ENCODE measurements around the gene DPF3. TPM values are rescaled to one million over a fixed set of nuclear protein-coding genes. Genes with fewer than 3 reads are reported as not detected.

The DPF3 gene
- total and polyA plus RNA-seq, 2 donors from 2014 or later = 2.3 to 2.8 TPM

DNA sequence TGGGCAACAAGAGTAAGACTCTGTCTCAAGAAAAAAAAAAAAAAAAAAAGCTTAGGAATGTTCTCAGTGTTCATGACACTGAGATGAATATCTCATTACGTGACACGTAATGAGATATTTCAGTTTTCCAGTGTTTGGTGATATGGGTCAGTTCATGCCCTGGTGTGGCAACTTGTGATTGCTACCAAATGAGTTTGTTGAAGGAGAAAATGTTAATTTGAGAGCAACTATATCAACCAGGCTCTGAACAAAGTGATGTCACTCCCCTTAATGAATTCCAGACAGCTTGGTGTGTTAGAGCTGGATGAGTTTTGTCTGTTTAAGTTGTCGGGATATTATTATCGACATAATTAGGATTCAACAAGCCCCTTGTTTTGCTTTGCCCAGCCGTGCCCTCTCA, 211.7 kb downstream of the DPF3 start:
- intact Hi-C loops (cut with DNase I) = no loop called here
- Histone ChIP-seq H3K27ac (ENCODE audit: low read depth in 2 of 2, low read length in 2 of 2) (no peak overlapping the region), H3K9ac (ENCODE audit: low read length in 3 of 3) (no peak overlapping the region), H3K9me3 (ENCODE audit: control insufficient read depth in 2 of 3, insufficient read depth in 1 of 3, low read length in 3 of 3) (no peaks in the 10 kb centered on the region), H3K27me3 (ENCODE audit: control insufficient read depth, insufficient read depth, low read length) (no peaks in the 10 kb centered on the region), H3K4me3 (ENCODE audit: low read length in 3 of 3) (no peak overlapping the region), H3K36me3 (ENCODE audit: control insufficient read depth in 2 of 3, insufficient read depth in 3 of 3, low read length in 3 of 3) (peaks cover 0 to 4% (median 2%) of the 10 kb centered on the region in 3 donors), H3K4me1 (ENCODE audit: control insufficient read depth in 2 of 3, insufficient read depth in 2 of 3, low read depth in 1 of 3, low read length in 3 of 3) (no peaks in the 10 kb centered on the region)
- TF ChIP-seq, protein P1, sequence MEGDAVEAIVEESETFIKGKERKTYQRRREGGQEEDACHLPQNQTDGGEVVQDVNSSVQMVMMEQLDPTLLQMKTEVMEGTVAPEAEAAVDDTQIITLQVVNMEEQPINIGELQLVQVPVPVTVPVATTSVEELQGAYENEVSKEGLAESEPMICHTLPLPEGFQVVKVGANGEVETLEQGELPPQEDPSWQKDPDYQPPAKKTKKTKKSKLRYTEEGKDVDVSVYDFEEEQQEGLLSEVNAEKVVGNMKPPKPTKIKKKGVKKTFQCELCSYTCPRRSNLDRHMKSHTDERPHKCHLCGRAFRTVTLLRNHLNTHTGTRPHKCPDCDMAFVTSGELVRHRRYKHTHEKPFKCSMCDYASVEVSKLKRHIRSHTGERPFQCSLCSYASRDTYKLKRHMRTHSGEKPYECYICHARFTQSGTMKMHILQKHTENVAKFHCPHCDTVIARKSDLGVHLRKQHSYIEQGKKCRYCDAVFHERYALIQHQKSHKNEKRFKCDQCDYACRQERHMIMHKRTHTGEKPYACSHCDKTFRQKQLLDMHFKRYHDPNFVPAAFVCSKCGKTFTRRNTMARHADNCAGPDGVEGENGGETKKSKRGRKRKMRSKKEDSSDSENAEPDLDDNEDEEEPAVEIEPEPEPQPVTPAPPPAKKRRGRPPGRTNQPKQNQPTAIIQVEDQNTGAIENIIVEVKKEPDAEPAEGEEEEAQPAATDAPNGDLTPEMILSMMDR (IDR thresholded peaks at IDR 0.05; ENCODE audit: borderline replicate concordance, extremely low read depth, insufficient read depth) = no peak
- DNase-seq (peak in 2 of 5 donors; percentile 8), FAIRE-seq (no peak)

DNA sequence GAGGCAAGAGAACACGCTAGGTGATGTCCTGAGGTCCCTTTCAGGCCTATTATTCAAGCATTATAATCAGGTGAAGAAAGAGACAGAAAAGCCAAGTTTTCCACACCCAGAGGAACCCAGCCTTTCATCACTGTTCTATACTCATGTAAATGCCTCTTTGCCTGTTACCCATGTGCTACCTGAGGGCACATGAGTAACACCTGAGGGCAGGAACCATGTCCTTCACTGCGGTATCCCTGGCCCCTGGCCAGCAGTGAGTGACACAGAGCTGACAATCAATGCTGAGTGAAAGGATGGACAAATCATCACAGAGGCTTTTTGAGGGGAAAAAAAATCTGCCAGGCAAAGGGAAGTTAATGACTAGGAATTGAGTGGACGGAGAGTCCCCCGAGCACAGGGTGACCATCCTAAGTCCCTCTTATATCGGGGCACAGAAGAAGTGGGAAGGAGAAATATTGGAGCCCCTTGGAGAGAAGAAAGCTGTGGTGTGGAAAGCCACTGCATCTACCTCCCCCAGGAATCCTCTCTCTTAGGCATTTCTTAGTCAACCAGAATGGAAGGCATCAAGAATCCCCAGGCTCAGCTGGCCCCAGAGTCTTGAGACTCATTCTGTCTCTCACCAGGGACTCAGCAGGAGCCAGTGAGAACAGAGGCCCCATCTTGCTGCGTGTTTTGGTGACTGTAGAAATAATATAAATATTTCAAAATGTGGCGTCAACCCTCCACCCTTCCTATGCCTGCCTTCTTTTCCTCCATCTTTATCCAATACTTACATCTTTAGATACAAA, 212.9 kb downstream of the DPF3 start:
- intact Hi-C loops (cut with DNase I) = no loop called here
- Histone ChIP-seq H3K36me3 (ENCODE audit: control insufficient read depth in 2 of 3, insufficient read depth in 3 of 3, low read length in 3 of 3) (peaks cover 0 to 2% (median 1%) of the 10 kb centered on the region in 3 donors), H3K27ac (ENCODE audit: low read depth in 2 of 2, low read length in 2 of 2) (no peak overlapping the region), H3K27me3 (ENCODE audit: control insufficient read depth, insufficient read depth, low read length) (no peaks in the 10 kb centered on the region), H3K9me3 (ENCODE audit: control insufficient read depth in 2 of 3, insufficient read depth in 1 of 3, low read length in 3 of 3) (no peaks in the 10 kb centered on the region), H3K9ac (ENCODE audit: low read length in 3 of 3) (no peak overlapping the region), H3K4me3 (ENCODE audit: low read length in 3 of 3) (no peak overlapping the region), H3K4me1 (ENCODE audit: control insufficient read depth in 2 of 3, insufficient read depth in 2 of 3, low read depth in 1 of 3, low read length in 3 of 3) (no peaks in the 10 kb centered on the region)
- no peak for FAIRE-seq
- no peak for DNase-seq
- TF ChIP-seq, protein P1 (IDR thresholded peaks at IDR 0.05; ENCODE audit: borderline replicate concordance, extremely low read depth, insufficient read depth) = no peak

DNA sequence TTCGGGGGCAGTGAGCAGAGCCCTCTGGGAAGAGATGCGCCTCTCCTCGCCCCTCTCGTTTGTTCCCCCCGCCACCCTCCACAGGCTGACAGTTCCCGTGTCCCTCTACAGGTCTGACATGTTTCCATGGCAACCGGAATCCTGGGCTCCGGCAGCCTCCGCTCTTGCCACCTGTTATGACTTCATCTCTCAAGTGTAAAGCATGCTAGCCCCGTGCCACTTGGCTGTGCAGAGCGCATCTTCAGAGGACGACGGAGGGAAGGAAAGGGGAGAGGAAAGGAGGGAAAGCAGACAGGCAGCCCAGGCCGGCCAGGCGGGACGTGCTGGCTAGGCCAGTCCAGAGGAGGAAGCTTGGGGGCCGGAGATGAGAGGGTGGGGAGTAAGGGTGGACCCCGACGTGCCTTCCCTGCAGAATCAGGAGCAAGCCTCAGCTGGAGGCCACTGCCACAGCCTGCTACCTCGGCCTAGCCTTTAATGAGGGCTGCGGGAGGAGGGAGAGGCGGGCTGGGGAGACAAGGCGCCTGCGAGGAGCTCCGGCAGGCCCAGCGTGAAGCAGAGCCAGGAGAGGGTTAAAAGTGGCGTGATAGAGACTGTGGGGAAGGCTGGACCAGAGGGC, 214.3 kb downstream of the DPF3 start:
- TF ChIP-seq, protein P1 (IDR thresholded peaks at IDR 0.05; ENCODE audit: borderline replicate concordance, extremely low read depth, insufficient read depth) = no peak
- intact Hi-C loops (cut with DNase I) = no loop called here
- Histone ChIP-seq H3K36me3 (ENCODE audit: control insufficient read depth in 2 of 3, insufficient read depth in 3 of 3, low read length in 3 of 3) (no peaks in the 10 kb centered on the region), H3K4me3 (ENCODE audit: low read length in 3 of 3) (no peak overlapping the region), H3K4me1 (ENCODE audit: control insufficient read depth in 2 of 3, insufficient read depth in 2 of 3, low read depth in 1 of 3, low read length in 3 of 3) (no peaks in the 10 kb centered on the region), H3K27ac (ENCODE audit: low read depth in 2 of 2, low read length in 2 of 2) (no peak overlapping the region), H3K27me3 (ENCODE audit: control insufficient read depth, insufficient read depth, low read length) (no peaks in the 10 kb centered on the region), H3K9me3 (ENCODE audit: control insufficient read depth in 2 of 3, insufficient read depth in 1 of 3, low read length in 3 of 3) (no peaks in the 10 kb centered on the region), H3K9ac (ENCODE audit: low read length in 3 of 3) (no peak overlapping the region)
- DNase-seq (peak in 4 of 5 donors; percentile 79 to 88 (median 86)), FAIRE-seq (no peak)
